DOHH2 (cell line): ENCODE measurements around the gene MYORG.

Experiments used
- EZH2phosphoT487 ChIP-seq: fragments of 200-600 bp; sonication (generic); IDR thresholded peaks from 2 replicates; pipeline ENCODE4 v1.6.1; 2017; ENCODE audit warnings: borderline replicate concordance, mild to moderate bottlenecking, antibody characterized with exemption, low read length, moderate library complexity, mixed read lengths
- TF ChIP-seq, protein P1 (sequence below): fragments of 200-600 bp; sonication (generic); IDR thresholded peaks from one replicate; pipeline ENCODE4 v1.5.1; 2014; ENCODE audit warnings: antibody characterized with exemption, mild to moderate bottlenecking, low read depth, low read length; ENCODE audit not compliant: poor library complexity, severe bottlenecking

DNA sequence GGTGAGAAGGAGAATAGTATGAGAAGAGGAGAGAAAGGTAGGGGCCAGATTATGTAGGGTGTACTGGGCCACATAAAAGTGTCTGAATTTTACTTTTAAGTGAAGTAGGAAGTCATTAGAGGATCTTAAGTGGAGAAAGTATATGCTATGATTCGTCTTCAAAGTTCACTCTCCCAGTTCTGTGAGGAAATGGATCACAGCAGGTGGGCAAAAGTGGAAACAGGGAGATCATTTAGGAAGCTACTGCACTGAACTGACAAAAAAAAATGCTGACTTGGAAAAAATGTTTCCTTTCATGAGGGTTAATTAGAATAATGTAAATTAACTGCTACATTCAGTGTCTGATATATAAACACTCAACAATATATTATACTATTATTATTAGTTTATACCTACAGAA, 50.0 kb downstream of the MYORG start:
- TF ChIP-seq, protein P1, sequence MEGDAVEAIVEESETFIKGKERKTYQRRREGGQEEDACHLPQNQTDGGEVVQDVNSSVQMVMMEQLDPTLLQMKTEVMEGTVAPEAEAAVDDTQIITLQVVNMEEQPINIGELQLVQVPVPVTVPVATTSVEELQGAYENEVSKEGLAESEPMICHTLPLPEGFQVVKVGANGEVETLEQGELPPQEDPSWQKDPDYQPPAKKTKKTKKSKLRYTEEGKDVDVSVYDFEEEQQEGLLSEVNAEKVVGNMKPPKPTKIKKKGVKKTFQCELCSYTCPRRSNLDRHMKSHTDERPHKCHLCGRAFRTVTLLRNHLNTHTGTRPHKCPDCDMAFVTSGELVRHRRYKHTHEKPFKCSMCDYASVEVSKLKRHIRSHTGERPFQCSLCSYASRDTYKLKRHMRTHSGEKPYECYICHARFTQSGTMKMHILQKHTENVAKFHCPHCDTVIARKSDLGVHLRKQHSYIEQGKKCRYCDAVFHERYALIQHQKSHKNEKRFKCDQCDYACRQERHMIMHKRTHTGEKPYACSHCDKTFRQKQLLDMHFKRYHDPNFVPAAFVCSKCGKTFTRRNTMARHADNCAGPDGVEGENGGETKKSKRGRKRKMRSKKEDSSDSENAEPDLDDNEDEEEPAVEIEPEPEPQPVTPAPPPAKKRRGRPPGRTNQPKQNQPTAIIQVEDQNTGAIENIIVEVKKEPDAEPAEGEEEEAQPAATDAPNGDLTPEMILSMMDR, result no peak
- TF ChIP-seq EZH2phosphoT487, result no peak
